Activated naive CD8-positive, alpha-beta T cell treated with anti-CD3 and anti-CD28 coated beads, Interleukin-2, amount 50 U/mL, for 24 hours (primary cell): ENCODE results near the gene PNO1.
A peak's percentile ranks its signal among the peaks of the same experiment; 100 is the strongest.

ENCODE experiments used
- ATAC-seq: fragments of 150-1000 bp; cut with Tn5 transposase; one replicate; pipeline ENCODE4 v1.10.0; 2021
- DNase-seq: peaks from one replicate; pipeline ENCODE4 v3.0.0; 2021
- H3K27ac Mint-ChIP-seq: one replicate; pipeline ENCODE4 v1.8.0; 2021; ENCODE audit warnings: mild to moderate bottlenecking, mixed read lengths
- H3K27me3 Mint-ChIP-seq: one replicate; pipeline ENCODE4 v1.8.0; 2021; ENCODE audit warnings: mixed read lengths
- H3K36me3 Mint-ChIP-seq: one replicate; pipeline ENCODE4 v1.8.0; 2021; ENCODE audit warnings: low read depth, mixed read lengths
- H3K4me1 Mint-ChIP-seq: one replicate; pipeline ENCODE4 v1.8.0; 2021; ENCODE audit warnings: mixed read lengths
- H3K4me3 Mint-ChIP-seq: one replicate; pipeline ENCODE4 v1.8.0; 2021; ENCODE audit warnings: mild to moderate bottlenecking, moderate library complexity, mixed read lengths
- H3K9me3 Mint-ChIP-seq: one replicate; pipeline ENCODE4 v1.8.0; 2021; ENCODE audit warnings: mixed read lengths

Gene PNO1

GRCh38 chr2:68134554-68134953 lies 23.1 kb upstream of the PNO1 start:
- no peaks in the 10 kb centered on the region for H3K27me3 Mint-ChIP-seq
- no peak overlapping the region for H3K27ac Mint-ChIP-seq
- DNase-seq = no peak
- H3K9me3 Mint-ChIP-seq = no peaks in the 10 kb centered on the region
- ATAC-seq = no peak
- no peaks in the 10 kb centered on the region for H3K4me1 Mint-ChIP-seq
- H3K4me3 Mint-ChIP-seq = no peak overlapping the region
- peaks cover 9% of the 10 kb centered on the region for H3K36me3 Mint-ChIP-seq

DNA sequence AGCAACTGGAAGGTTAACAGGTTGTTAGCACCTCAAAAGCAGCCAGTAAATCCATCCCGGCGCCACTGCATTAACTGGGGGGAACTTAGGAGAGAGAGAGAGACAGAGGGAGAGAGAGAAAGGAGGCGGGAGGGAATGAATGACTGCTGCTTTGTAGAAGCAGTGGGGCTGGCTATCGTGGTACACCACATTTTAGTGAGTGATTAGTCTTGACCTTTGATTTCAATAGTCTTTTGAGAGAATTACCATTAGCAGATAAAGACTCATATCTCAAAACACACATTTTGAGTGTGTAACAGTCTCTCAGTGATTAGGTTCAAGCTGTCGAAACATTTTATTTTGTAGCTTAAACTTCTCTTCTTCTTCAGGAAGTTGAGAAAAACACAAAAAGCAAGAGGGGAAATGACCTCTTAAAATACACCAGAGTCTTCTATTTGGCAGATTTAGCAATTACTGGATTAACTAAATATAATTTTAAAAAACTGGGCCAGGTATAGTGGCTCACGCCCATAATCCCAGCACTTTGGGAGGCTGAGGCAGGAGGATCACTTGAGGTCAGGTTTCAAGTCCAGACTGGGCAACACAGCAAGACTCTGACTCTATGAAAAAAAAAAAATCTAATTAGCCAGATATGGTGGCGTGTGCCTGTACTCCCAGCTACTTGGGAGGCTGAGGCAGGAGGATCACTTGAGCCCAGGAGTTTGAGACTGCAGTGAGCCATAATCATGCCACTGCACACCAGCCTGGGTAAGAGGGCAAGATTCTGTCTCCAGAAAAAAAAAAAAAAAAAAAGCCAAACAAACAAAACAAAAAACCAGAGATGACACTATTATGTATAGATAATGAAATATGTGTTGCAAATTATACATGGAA lies 22.0 kb upstream of the PNO1 start:
- no peak overlapping the region for H3K27ac Mint-ChIP-seq
- H3K4me1 Mint-ChIP-seq = no peaks in the 10 kb centered on the region
- H3K36me3 Mint-ChIP-seq = peaks cover 10% of the 10 kb centered on the region
- no peaks in the 10 kb centered on the region for H3K27me3 Mint-ChIP-seq
- H3K9me3 Mint-ChIP-seq = no peaks in the 10 kb centered on the region
- H3K4me3 Mint-ChIP-seq = no peak overlapping the region
- DNase-seq (no peak), ATAC-seq (no peak)

DNA sequence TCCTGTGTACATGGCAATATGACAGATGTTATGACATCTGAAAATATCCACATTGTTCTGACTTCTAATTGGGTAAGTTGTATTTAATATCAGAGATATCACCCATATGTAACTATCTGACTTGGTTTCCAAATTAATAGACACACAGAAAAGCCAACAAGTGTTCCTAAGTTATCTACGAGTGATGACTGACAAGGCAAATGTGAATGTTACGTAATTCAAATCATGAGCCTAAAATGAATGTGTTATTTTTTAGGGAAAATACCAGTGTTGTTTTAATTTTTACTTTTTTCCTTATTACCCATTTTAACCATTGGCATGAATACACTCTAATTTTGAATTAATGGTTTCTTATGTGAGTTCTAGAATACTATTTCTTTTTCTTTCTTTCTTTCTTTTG lies 15.8 kb upstream of the PNO1 start:
- Mint-ChIP-seq H3K9me3 (no peaks in the 10 kb centered on the region), H3K4me1 (no peaks in the 10 kb centered on the region), H3K36me3 (peaks cover 20% of the 10 kb centered on the region), H3K4me3 (no peak overlapping the region), H3K27me3 (no peaks in the 10 kb centered on the region), H3K27ac (no peak overlapping the region)
- ATAC-seq (no peak), DNase-seq (no peak)

- peaks cover 7% of the 10 kb centered on the region for H3K36me3 Mint-ChIP-seq
- ATAC-seq (no peak), DNase-seq (no peak)
- H3K27me3 Mint-ChIP-seq = no peaks in the 10 kb centered on the region
- peaks cover 40% of the 10 kb centered on the region for H3K4me1 Mint-ChIP-seq
- peak overlapping the region; percentile 41 for H3K27ac Mint-ChIP-seq
- no peaks in the 10 kb centered on the region for H3K9me3 Mint-ChIP-seq
- H3K4me3 Mint-ChIP-seq = no peak overlapping the region
Measured at GRCh38 chr2:68151037-68151436, 6.7 kb upstream of the PNO1 start.

- ATAC-seq (no peak), DNase-seq (no peak)
- Mint-ChIP-seq H3K4me1 (peaks cover 47% of the 10 kb centered on the region), H3K36me3 (peaks cover 9% of the 10 kb centered on the region), H3K9me3 (no peaks in the 10 kb centered on the region), H3K4me3 (peak overlapping the region; percentile 36), H3K27me3 (no peaks in the 10 kb centered on the region), H3K27ac (peak overlapping the region; percentile 87)
Measured at GRCh38 chr2:68152681-68153347, 4.9 kb upstream of the PNO1 start.

GRCh38 chr2:68155618-68156017 lies 2.1 kb upstream of the PNO1 start:
- Mint-ChIP-seq H3K9me3 (no peaks in the 10 kb centered on the region), H3K4me3 (no peak overlapping the region), H3K36me3 (peaks cover 29% of the 10 kb centered on the region), H3K27ac (no peak overlapping the region), H3K4me1 (peaks cover 61% of the 10 kb centered on the region), H3K27me3 (no peaks in the 10 kb centered on the region)
- no peak for DNase-seq
- ATAC-seq = no peak

- DNase-seq (no peak), ATAC-seq (no peak)
- H3K27ac Mint-ChIP-seq = peak overlapping the region; percentile 99
- peaks cover 55% of the 10 kb centered on the region for H3K4me1 Mint-ChIP-seq
- H3K4me3 Mint-ChIP-seq = peak overlapping the region; percentile 94
- no peaks in the 10 kb centered on the region for H3K27me3 Mint-ChIP-seq
- no peaks in the 10 kb centered on the region for H3K9me3 Mint-ChIP-seq
- H3K36me3 Mint-ChIP-seq = peaks cover 33% of the 10 kb centered on the region
Measured at GRCh38 chr2:68156419-68156818, 1.3 kb upstream of the PNO1 start.

DNA sequence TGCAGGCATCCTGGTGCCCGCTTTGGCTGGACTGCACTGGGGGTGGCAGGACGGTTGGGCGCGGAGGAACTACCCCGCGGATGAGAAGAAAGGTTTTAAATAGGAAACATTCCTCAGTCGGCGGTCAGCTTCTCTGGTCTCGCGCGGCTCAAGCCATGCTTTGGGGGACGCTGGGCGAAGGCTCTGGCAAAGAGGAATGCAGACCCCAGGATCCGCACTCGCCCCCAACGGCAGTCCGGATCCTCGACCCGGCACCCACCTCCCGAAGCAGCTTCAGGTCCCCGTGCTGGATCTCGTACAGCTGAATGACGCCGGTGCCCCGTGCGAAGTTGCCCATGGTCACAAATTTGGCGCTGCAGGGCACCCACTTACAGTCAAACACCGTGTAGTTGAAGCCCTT lies 686 bp upstream of the PNO1 start:
- peak overlapping the region; percentile 99 for H3K27ac Mint-ChIP-seq
- H3K4me3 Mint-ChIP-seq = peak overlapping the region; percentile 94
- no peaks in the 10 kb centered on the region for H3K9me3 Mint-ChIP-seq
- DNase-seq (no peak), ATAC-seq (peak; percentile 47)
- no peaks in the 10 kb centered on the region for H3K27me3 Mint-ChIP-seq
- H3K4me1 Mint-ChIP-seq = peaks cover 51% of the 10 kb centered on the region
- H3K36me3 Mint-ChIP-seq = peaks cover 35% of the 10 kb centered on the region

- Mint-ChIP-seq H3K27ac (peak overlapping the region; percentile 99), H3K36me3 (peaks cover 45% of the 10 kb centered on the region), H3K9me3 (no peaks in the 10 kb centered on the region), H3K27me3 (no peaks in the 10 kb centered on the region), H3K4me3 (peak overlapping the region; percentile 94), H3K4me1 (peaks cover 40% of the 10 kb centered on the region)
- no peak for ATAC-seq
- DNase-seq = no peak
Measured at GRCh38 chr2:68158134-68158447, 403 bp downstream of the PNO1 start.

GRCh38 chr2:68163641-68164040 lies 6.0 kb downstream of the PNO1 start:
- Mint-ChIP-seq H3K4me3 (no peak overlapping the region), H3K27ac (no peak overlapping the region), H3K4me1 (peaks cover 20% of the 10 kb centered on the region), H3K27me3 (no peaks in the 10 kb centered on the region), H3K9me3 (no peaks in the 10 kb centered on the region), H3K36me3 (peaks cover 51% of the 10 kb centered on the region)
- DNase-seq (no peak), ATAC-seq (no peak)

GRCh38 chr2:68167186-68167585 lies 9.5 kb downstream of the PNO1 start:
- ATAC-seq (no peak), DNase-seq (no peak)
- H3K4me1 Mint-ChIP-seq = peaks cover 5% of the 10 kb centered on the region
- no peaks in the 10 kb centered on the region for H3K27me3 Mint-ChIP-seq
- H3K4me3 Mint-ChIP-seq = no peak overlapping the region
- no peaks in the 10 kb centered on the region for H3K9me3 Mint-ChIP-seq
- peaks cover 38% of the 10 kb centered on the region for H3K36me3 Mint-ChIP-seq
- H3K27ac Mint-ChIP-seq = no peak overlapping the region

DNA sequence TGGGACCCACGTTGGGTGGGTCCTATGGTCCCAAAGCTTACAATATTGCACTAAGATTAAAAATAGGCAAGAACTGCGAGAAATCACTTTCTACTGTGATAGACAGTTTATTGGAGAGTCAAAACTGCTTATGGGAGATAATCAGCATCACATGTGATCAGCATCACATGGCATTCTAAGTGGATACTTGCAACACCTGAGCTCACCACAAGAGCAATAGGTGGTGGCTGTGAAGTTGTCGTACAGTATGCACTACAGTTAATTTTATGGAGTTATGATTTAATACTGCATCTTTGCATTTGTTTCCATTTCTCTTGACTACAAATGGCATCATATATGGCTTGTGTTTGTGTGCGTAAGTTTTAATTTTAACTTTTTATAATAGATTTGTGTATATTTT lies 11.6 kb downstream of the PNO1 start:
- ATAC-seq = no peak
- Mint-ChIP-seq H3K4me3 (no peak overlapping the region), H3K27ac (no peak overlapping the region), H3K27me3 (no peaks in the 10 kb centered on the region), H3K4me1 (peaks cover 9% of the 10 kb centered on the region), H3K9me3 (no peaks in the 10 kb centered on the region), H3K36me3 (peaks cover 34% of the 10 kb centered on the region)
- no peak for DNase-seq

DNA sequence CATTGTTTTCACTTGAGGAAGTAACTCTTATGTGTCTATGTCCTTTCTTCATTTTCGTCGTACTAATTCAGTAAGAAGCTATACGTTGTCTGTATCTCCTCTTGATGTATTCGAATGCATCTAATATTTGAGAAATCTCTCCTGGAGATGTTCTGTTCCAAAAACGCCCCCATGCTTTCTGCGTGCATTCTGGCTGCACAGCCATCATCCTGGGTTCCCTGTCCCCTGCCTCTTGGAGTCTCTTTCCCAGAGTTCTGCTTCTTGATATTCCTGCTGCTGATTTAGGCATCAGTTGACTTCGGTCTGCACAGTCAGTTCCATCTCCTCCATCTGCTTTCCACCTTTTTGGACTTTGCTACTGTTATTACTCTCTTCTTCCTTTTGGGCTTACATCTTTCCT lies 13.5 kb downstream of the PNO1 start:
- H3K9me3 Mint-ChIP-seq = no peaks in the 10 kb centered on the region
- no peak overlapping the region for H3K27ac Mint-ChIP-seq
- peaks cover 9% of the 10 kb centered on the region for H3K4me1 Mint-ChIP-seq
- ATAC-seq = no peak
- H3K36me3 Mint-ChIP-seq = peaks cover 32% of the 10 kb centered on the region
- H3K27me3 Mint-ChIP-seq = no peaks in the 10 kb centered on the region
- no peak overlapping the region for H3K4me3 Mint-ChIP-seq
- no peak for DNase-seq

- ATAC-seq = peak; percentile 24
- no peaks in the 10 kb centered on the region for H3K27me3 Mint-ChIP-seq
- DNase-seq = no peak
- no peak overlapping the region for H3K27ac Mint-ChIP-seq
- no peak overlapping the region for H3K4me3 Mint-ChIP-seq
- no peaks in the 10 kb centered on the region for H3K9me3 Mint-ChIP-seq
- peaks cover 9% of the 10 kb centered on the region for H3K4me1 Mint-ChIP-seq
- H3K36me3 Mint-ChIP-seq = peaks cover 32% of the 10 kb centered on the region
Measured at GRCh38 chr2:68171684-68172083, 14.0 kb downstream of the PNO1 start.

GRCh38 chr2:68172521-68172920 lies 14.8 kb downstream of the PNO1 start:
- Mint-ChIP-seq H3K9me3 (no peaks in the 10 kb centered on the region), H3K27ac (no peak overlapping the region), H3K36me3 (peaks cover 37% of the 10 kb centered on the region), H3K4me3 (no peak overlapping the region), H3K4me1 (peaks cover 5% of the 10 kb centered on the region), H3K27me3 (no peaks in the 10 kb centered on the region)
- no peak for ATAC-seq
- no peak for DNase-seq
